WTC11 (cell line): Measurements from ENCODE around the gene DLX2. TPM values are rescaled to one million over a fixed set of nuclear protein-coding genes. Genes with fewer than 3 reads are reported as not detected.

Source experiments
- ATAC-seq: fragments of 200-7000 bp; cut with Tn5 transposase; 2 replicates; pipeline ENCODE4 v1.10.0; 2021; ENCODE audit warnings: mild to moderate bottlenecking, moderate library complexity
- CTCF ChIA-PET: fragments of 300-600 bp; sonication (Branson Sonifier 250); formaldehyde crosslinking; loops from one replicate; lab custom pipeline; 2021; ENCODE audit warnings: antibody characterized with exemption; lab: Charles Lee
- POLR2A ChIA-PET: fragments of 350-600 bp; sonication (Branson Sonifier 250); formaldehyde crosslinking; loops from one replicate; lab custom pipeline; 2021; ENCODE audit warnings: antibody characterized with exemption; lab: Charles Lee
- DNase-seq: peaks from one replicate; pipeline ENCODE4 v3.0.0; 2021; ENCODE audit warnings: low spot score
- H3K27ac Mint-ChIP-seq: 2 replicates; pipeline ENCODE4 v1.8.0; 2021; ENCODE audit warnings: mixed read lengths
- H3K27me3 Mint-ChIP-seq: 2 replicates; pipeline ENCODE4 v1.8.0; 2021; ENCODE audit warnings: low read depth, mild to moderate bottlenecking, moderate library complexity, mixed read lengths
- H3K36me3 Mint-ChIP-seq: 2 replicates; pipeline ENCODE4 v1.8.0; 2021; ENCODE audit warnings: mixed read lengths
- H3K4me1 Mint-ChIP-seq: 2 replicates; pipeline ENCODE4 v1.8.0; 2022; ENCODE audit warnings: mixed read lengths
- H3K4me3 Mint-ChIP-seq: 2 replicates; pipeline ENCODE4 v1.8.0; 2021; ENCODE audit warnings: mild to moderate bottlenecking, moderate library complexity, mixed read lengths
- H3K9me3 Mint-ChIP-seq: 2 replicates; pipeline ENCODE4 v1.8.0; 2021; ENCODE audit warnings: mixed read lengths
- ATF1 ChIP-seq: sonication (generic); formaldehyde crosslinking; IDR thresholded peaks from 2 replicates; pipeline ENCODE4 v1.8.1; 2023; ENCODE audit warnings: mild to moderate bottlenecking, moderate library complexity, missing genetic modification reagents
- HMGA2 ChIP-seq: fragments of 250-450 bp; sonication (Bioruptor Pico); IDR thresholded peaks from 2 replicates; pipeline ENCODE4 v1.4.0; 2021; ENCODE audit warnings: mild to moderate bottlenecking, moderate library complexity
- ZNF423 ChIP-seq: fragments of 250-450 bp; sonication (Bioruptor Pico); IDR thresholded peaks from 2 replicates; pipeline ENCODE4 v2.1.2; 2022; ENCODE audit warnings: mild to moderate bottlenecking, moderate library complexity
- total RNA-seq: library from RNA; stranded (reverse); gene quantifications from 3 replicates; pipeline ENCODE4 v1.2.3, GENCODE V29; 2021
- TF ChIP-seq, protein P1 (sequence below): sonication (generic); formaldehyde crosslinking; IDR thresholded peaks from 2 replicates; pipeline ENCODE4 v1.8.1; 2022; ENCODE audit warnings: missing genetic modification reagents, borderline replicate concordance
- TF ChIP-seq, protein P2 (sequence below): sonication (generic); formaldehyde crosslinking; IDR thresholded peaks from 2 replicates; pipeline ENCODE4 v1.8.1; 2023; ENCODE audit warnings: mild to moderate bottlenecking, moderate library complexity, missing genetic modification reagents
- TF ChIP-seq, protein P3 (sequence below): sonication (generic); formaldehyde crosslinking; IDR thresholded peaks from 2 replicates; pipeline ENCODE4 v1.8.1; 2022; ENCODE audit warnings: low read depth, mild to moderate bottlenecking, moderate library complexity, missing genetic modification reagents, borderline replicate concordance
- TF ChIP-seq, protein P4 (sequence below): sonication (generic); formaldehyde crosslinking; IDR thresholded peaks from 2 replicates; pipeline ENCODE4 v1.8.0; 2022; ENCODE audit warnings: missing genetic modification reagents

The DLX2 gene
- total RNA-seq, 1 experiment from 2014 or later = 0.28 TPM

DNA sequence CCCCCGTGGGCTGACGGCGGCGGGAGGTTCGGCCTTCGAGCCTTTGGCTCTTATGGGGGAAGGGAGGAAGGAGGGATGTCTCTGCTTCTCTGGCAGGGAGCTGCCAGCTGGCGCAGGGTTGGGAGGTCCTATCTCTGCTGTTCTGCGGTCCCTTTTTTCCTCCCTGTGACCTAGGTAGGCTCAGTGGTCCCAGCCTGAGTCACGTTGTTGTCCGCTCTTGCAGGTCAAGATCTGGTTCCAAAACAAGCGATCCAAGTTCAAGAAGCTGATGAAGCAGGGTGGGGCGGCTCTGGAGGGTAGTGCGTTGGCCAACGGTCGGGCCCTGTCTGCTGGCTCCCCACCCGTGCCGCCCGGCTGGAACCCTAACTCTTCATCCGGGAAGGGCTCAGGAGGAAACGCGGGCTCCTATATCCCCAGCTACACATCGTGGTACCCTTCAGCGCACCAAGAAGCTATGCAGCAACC is 14.9 kb downstream of the DLX2 start:
- Mint-ChIP-seq H3K4me1 (peaks cover 76% of the 10 kb centered on the region), H3K27me3 (peaks cover 100% of the 10 kb centered on the region), H3K27ac (no peak overlapping the region), H3K36me3 (no peaks in the 10 kb centered on the region), H3K4me3 (peak overlapping the region; percentile 87), H3K9me3 (no peaks in the 10 kb centered on the region)
- CTCF ChIA-PET = interaction anchor here (0.9 to 7.6 kb wide), 6 partner anchors 8 to 39 kb away, joined by 3 to 123 read pairs (median 9); partner anchors contain the start of gene DLX2
- TF ChIP-seq, protein P1, sequence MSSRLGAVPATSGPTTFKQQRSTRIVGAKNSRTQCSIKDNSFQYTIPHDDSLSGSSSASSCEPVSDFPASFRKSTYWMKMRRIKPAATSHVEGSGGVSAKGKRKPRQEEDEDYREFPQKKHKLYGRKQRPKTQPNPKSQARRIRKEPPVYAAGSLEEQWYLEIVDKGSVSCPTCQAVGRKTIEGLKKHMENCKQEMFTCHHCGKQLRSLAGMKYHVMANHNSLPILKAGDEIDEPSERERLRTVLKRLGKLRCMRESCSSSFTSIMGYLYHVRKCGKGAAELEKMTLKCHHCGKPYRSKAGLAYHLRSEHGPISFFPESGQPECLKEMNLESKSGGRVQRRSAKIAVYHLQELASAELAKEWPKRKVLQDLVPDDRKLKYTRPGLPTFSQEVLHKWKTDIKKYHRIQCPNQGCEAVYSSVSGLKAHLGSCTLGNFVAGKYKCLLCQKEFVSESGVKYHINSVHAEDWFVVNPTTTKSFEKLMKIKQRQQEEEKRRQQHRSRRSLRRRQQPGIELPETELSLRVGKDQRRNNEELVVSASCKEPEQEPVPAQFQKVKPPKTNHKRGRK (CRISPR knock-in tag) = no peak
- no peak for TF ChIP-seq ATF1
- TF ChIP-seq, protein P2, sequence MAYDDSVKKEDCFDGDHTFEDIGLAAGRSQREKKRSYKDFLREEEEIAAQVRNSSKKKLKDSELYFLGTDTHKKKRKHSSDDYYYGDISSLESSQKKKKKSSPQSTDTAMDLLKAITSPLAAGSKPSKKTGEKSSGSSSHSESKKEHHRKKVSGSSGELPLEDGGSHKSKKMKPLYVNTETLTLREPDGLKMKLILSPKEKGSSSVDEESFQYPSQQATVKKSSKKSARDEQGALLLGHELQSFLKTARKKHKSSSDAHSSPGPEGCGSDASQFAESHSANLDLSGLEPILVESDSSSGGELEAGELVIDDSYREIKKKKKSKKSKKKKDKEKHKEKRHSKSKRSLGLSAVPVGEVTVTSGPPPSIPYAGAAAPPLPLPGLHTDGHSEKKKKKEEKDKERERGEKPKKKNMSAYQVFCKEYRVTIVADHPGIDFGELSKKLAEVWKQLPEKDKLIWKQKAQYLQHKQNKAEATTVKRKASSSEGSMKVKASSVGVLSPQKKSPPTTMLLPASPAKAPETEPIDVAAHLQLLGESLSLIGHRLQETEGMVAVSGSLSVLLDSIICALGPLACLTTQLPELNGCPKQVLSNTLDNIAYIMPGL (CRISPR knock-in tag) = no peak
- TF ChIP-seq, protein P3, sequence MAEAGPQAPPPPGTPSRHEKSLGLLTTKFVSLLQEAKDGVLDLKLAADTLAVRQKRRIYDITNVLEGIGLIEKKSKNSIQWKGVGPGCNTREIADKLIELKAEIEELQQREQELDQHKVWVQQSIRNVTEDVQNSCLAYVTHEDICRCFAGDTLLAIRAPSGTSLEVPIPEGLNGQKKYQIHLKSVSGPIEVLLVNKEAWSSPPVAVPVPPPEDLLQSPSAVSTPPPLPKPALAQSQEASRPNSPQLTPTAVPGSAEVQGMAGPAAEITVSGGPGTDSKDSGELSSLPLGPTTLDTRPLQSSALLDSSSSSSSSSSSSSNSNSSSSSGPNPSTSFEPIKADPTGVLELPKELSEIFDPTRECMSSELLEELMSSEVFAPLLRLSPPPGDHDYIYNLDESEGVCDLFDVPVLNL (CRISPR knock-in tag) = no peak
- ATAC-seq (no peak), DNase-seq (no peak)
- POLR2A ChIA-PET = no interaction called here

DNA sequence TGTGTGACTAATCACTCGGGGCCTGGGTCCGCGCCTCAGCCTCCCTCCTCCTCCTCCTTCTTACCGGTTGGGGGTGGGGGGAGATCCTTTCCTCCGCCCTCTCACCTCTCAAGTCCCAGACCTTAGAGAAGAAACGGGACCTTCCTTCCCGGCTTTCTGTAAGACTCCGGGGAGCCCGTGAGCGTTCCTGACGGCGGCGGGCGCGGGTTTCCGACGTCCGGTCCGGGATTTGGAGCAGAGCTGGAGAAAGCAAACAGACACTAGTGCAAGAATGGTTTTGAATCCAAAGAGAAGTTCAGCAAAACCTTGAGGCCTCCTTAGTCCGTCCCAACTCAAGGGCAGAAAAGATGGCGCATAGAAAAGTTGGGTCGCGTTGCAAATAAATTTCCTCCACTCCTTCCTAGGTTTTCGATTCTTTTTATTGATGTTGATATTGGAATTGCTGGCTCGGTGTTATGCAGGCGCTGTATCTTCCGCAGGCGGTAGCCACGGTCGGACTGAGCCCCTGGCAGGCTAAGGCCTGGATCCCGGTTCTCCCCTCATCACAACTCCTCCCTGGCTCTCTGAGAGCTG is 15.4 kb downstream of the DLX2 start:
- H3K27me3 Mint-ChIP-seq = peaks cover 100% of the 10 kb centered on the region
- H3K4me1 Mint-ChIP-seq = peaks cover 76% of the 10 kb centered on the region
- TF ChIP-seq, protein P4, sequence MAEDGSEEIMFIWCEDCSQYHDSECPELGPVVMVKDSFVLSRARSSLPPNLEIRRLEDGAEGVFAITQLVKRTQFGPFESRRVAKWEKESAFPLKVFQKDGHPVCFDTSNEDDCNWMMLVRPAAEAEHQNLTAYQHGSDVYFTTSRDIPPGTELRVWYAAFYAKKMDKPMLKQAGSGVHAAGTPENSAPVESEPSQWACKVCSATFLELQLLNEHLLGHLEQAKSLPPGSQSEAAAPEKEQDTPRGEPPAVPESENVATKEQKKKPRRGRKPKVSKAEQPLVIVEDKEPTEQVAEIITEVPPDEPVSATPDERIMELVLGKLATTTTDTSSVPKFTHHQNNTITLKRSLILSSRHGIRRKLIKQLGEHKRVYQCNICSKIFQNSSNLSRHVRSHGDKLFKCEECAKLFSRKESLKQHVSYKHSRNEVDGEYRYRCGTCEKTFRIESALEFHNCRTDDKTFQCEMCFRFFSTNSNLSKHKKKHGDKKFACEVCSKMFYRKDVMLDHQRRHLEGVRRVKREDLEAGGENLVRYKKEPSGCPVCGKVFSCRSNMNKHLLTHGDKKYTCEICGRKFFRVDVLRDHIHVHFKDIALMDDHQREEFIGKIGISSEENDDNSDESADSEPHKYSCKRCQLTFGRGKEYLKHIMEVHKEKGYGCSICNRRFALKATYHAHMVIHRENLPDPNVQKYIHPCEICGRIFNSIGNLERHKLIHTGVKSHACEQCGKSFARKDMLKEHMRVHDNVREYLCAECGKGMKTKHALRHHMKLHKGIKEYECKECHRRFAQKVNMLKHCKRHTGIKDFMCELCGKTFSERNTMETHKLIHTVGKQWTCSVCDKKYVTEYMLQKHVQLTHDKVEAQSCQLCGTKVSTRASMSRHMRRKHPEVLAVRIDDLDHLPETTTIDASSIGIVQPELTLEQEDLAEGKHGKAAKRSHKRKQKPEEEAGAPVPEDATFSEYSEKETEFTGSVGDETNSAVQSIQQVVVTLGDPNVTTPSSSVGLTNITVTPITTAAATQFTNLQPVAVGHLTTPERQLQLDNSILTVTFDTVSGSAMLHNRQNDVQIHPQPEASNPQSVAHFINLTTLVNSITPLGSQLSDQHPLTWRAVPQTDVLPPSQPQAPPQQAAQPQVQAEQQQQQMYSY (CRISPR knock-in tag) = peak; percentile 31; the same call in 1 of the 2 replicates
- no peak for TF ChIP-seq ZNF423 (CRISPR knock-in tag)
- CTCF ChIA-PET = interaction anchor here (0.9 to 7.6 kb wide), 9 partner anchors 9 to 277 kb away, joined by 3 to 123 read pairs (median 5); partner anchors contain the start of gene DLX2
- H3K36me3 Mint-ChIP-seq = no peaks in the 10 kb centered on the region
- H3K27ac Mint-ChIP-seq = no peak overlapping the region
- DNase-seq (peak; percentile 47), ATAC-seq (peak; percentile 1)
- no peaks in the 10 kb centered on the region for H3K9me3 Mint-ChIP-seq
- peak overlapping the region; percentile 87 for H3K4me3 Mint-ChIP-seq
- POLR2A ChIA-PET = interaction anchor here (0.7 to 1.6 kb wide), 3 partner anchors 9 to 16 kb away, joined by 3 to 6 read pairs (median 3); partner anchors contain the start of gene DLX2

DNA sequence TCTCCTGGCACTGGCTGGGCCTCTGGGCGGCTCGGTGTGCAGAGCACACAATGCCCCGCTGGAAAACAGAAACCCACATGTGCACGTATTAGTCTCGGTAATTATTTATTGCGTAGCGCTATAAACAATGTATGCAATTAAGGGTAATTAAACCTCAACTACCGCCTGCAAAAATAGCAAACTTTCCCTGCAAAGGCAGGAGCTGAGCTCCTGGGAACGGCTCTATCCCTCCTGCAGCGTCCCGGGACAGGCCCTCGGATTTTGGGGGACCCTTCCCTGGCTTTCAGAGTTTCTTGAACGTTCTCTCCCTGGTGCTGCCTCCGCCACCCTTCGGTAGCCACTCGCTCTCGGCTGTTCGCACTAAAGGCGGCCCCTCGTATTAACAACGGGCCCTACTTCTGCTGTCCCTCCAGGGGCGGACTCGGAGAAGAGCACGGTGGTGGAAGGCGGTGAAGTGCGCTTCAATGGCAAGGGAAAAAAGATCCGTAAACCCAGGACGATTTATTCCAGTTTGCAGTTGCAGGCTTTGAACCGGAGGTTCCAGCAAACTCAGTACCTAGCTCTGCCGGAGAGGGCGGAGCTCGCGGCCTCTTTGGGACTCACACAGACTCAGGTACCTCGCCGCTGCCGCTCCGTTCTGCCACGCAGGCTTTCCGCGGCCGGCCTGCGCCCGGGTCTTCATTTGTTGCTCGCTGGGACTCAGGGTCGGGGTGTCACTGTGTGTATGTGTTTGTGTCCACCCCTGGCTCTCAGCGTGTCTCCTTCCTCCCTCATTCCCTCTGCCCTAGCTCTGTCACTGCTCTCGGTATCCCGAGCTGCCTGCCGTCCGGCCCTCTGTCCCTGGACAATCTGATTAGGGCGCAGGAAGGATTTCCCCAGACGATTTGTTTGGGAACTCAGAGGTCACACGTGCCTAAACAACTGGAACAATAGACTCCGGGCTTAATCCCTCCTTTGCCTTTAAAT is 16.2 kb downstream of the DLX2 start:
- Mint-ChIP-seq H3K27ac (no peak overlapping the region), H3K27me3 (peaks cover 100% of the 10 kb centered on the region), H3K36me3 (no peaks in the 10 kb centered on the region), H3K9me3 (no peaks in the 10 kb centered on the region), H3K4me1 (peaks cover 79% of the 10 kb centered on the region), H3K4me3 (peak overlapping the region; percentile 87)
- peak; percentile 16 for ATAC-seq
- peak; percentile 73 for DNase-seq
- ChIA-PET POLR2A (interaction anchor here (0.7 to 4.1 kb wide), 4 partner anchors 9 to 16 kb away, joined by 3 to 13 read pairs (median 4); partner anchors contain the start of gene DLX2), CTCF (interaction anchor here (0.7 to 7.6 kb wide), 10 partner anchors 9 to 375 kb away, joined by 3 to 123 read pairs (median 4); partner anchors contain the start of gene DLX2)
- no peak for TF ChIP-seq HMGA2 (CRISPR knock-in tag)
- TF ChIP-seq, protein P4 (CRISPR knock-in tag) = peak; percentile 35
